ENCODE results near the gene KRTAP5-11. TPM values are rescaled to one million over a fixed set of nuclear protein-coding genes. Genes with fewer than 3 reads are reported as not detected.

KRTAP5-11 gene
- total and polyA plus RNA-seq, 12 donors = not detected

- intact Hi-C loops (cut with DNase I) = no loop called here
- Histone ChIP-seq H3K27me3 (no peaks in the 10 kb centered on the region), H3K9me3 (no peaks in the 10 kb centered on the region), H3K27ac (no peak overlapping the region), H3K36me3 (no peaks in the 10 kb centered on the region), H3K4me1 (no peaks in the 10 kb centered on the region), H3K4me3 (no peak overlapping the region)
- no peak for TF ChIP-seq CTCF (IDR thresholded peaks at IDR 0.05)
- no peak for ATAC-seq
- no peak for DNase-seq
- 81 to 83% methylated on average over 10 of the region's 10 CpGs for WGBS, 2 donors
Observed at GRCh38 chr11:71532036-71532610, 50.6 kb downstream of the KRTAP5-11 start.

Other genes with a start within 250 kb of the KRTAP5-11 start
- 10 to 100 TPM; 24.9 to 49.6 (median 31.0) TPM for gene DHCR7, start 134.5 kb downstream of the KRTAP5-11 start, total RNA-seq
- 10 to 100 TPM; 13.5 to 16.0 TPM for gene DHCR7, start 134.5 kb downstream of the KRTAP5-11 start, polyA plus RNA-seq
- gene NADSYN1, start 129.7 kb downstream of the KRTAP5-11 start, total RNA-seq = 10 to 100 TPM; 13.4 to 31.4 (median 16.0) TPM
- gene NADSYN1, start 129.7 kb downstream of the KRTAP5-11 start, polyA plus RNA-seq = 10 to 100 TPM; 25.6 to 32.0 TPM
- gene KRTAP5-7, start 55.6 kb downstream of the KRTAP5-11 start, total RNA-seq = under 1 TPM in 1 of 10 donors, not detected in 9; 0.20 TPM
- under 1 TPM in 1 of 2 donors, not detected in 1; 0.01 TPM for gene KRTAP5-7, start 55.6 kb downstream of the KRTAP5-11 start, polyA plus RNA-seq
- gene KRTAP5-8, start 44.9 kb downstream of the KRTAP5-11 start, total RNA-seq = not detected
- gene KRTAP5-8, start 44.9 kb downstream of the KRTAP5-11 start, polyA plus RNA-seq = not detected
- gene KRTAP5-9, start 34.5 kb downstream of the KRTAP5-11 start, total RNA-seq = not detected
- not detected for gene KRTAP5-9, start 34.5 kb downstream of the KRTAP5-11 start, polyA plus RNA-seq
- gene KRTAP5-10, start 17.3 kb downstream of the KRTAP5-11 start, total RNA-seq = not detected
- gene KRTAP5-10, start 17.3 kb downstream of the KRTAP5-11 start, polyA plus RNA-seq = not detected

Data from heart right ventricle (tissue), 16 donors.